Measurements from ENCODE around the gene SCN2B. TPM values are rescaled to one million over a fixed set of nuclear protein-coding genes. Genes with fewer than 3 reads are reported as not detected.
"Not testable (repeated sequence)": the region's sequence is repeated elsewhere in the genome, so short reads cannot be mapped to it uniquely, and the experiment has no call there.

SCN2B gene
- total RNA-seq, 1 donor from 2014 or later = 2.7 TPM

- ATAC-seq (no peak), DNase-seq (ENCODE audit: low spot score) (no peak)
- intact Hi-C loops (cut with DNase I) = no loop called here
Observed at GRCh38 chr11:118210323-118210722, 33.9 kb upstream of the SCN2B start.

- ATAC-seq (no peak), DNase-seq (ENCODE audit: low spot score) (no peak)
- intact Hi-C loops (cut with DNase I) = loop anchor here (10.0 kb wide), 1 partner anchor 76 kb away; no protein-coding TSS in a partner anchor
Observed at GRCh38 chr11:118209033-118209432, 32.6 kb upstream of the SCN2B start.

GRCh38 chr11:118207079-118207478 is 30.6 kb upstream of the SCN2B start:
- intact Hi-C loops (cut with DNase I) = loop anchor here (10.0 kb wide), 1 partner anchor 78 kb away; no protein-coding TSS in a partner anchor
- ATAC-seq (no peak), DNase-seq (ENCODE audit: low spot score) (no peak)

GRCh38 chr11:118206391-118207031 is 30.1 kb upstream of the SCN2B start:
- DNase-seq (ENCODE audit: low spot score) (no peak), ATAC-seq (peak; percentile 66)
- intact Hi-C loops (cut with DNase I) = loop anchor here (10.0 kb wide), 1 partner anchor 78 kb away; no protein-coding TSS in a partner anchor

- ATAC-seq (no peak), DNase-seq (ENCODE audit: low spot score) (no peak)
- intact Hi-C loops (cut with DNase I) = loop anchor here (10.0 kb wide), 1 partner anchor 79 kb away; no protein-coding TSS in a partner anchor
Observed at GRCh38 chr11:118205606-118206378, 29.4 kb upstream of the SCN2B start.

- DNase-seq (ENCODE audit: low spot score) (no peak), ATAC-seq (no peak)
- intact Hi-C loops (cut with DNase I) = loop anchor here (10.0 kb wide), 1 partner anchor 82 kb away; no protein-coding TSS in a partner anchor
Observed at GRCh38 chr11:118202599-118203422, 26.4 kb upstream of the SCN2B start.

GRCh38 chr11:118201966-118202365 is 25.5 kb upstream of the SCN2B start:
- DNase-seq (ENCODE audit: low spot score) (no peak), ATAC-seq (no peak)
- intact Hi-C loops (cut with DNase I) = loop anchor here (10.0 kb wide), 1 partner anchor 83 kb away; no protein-coding TSS in a partner anchor

- no peak for DNase-seq (ENCODE audit: low spot score)
- intact Hi-C loops (cut with DNase I) = loop anchor here (10.0 kb wide), 1 partner anchor 84 kb away; no protein-coding TSS in a partner anchor
- no peak for ATAC-seq
Observed at GRCh38 chr11:118200901-118201680, 24.7 kb upstream of the SCN2B start.

GRCh38 chr11:118200497-118200896 is 24.1 kb upstream of the SCN2B start:
- DNase-seq (ENCODE audit: low spot score) (no peak), ATAC-seq (no peak)
- intact Hi-C loops (cut with DNase I) = loop anchor here (10.0 kb wide), 1 partner anchor 84 kb away; no protein-coding TSS in a partner anchor

GRCh38 chr11:118199135-118199534 is 22.7 kb upstream of the SCN2B start:
- no peak for ATAC-seq
- intact Hi-C loops (cut with DNase I) = no loop called here
- DNase-seq (ENCODE audit: low spot score) = no peak

GRCh38 chr11:118198370-118198769 is 21.9 kb upstream of the SCN2B start:
- intact Hi-C loops (cut with DNase I) = no loop called here
- peak; percentile 71 for ATAC-seq
- peak; percentile 85 for DNase-seq (ENCODE audit: low spot score)

GRCh38 chr11:118194835-118195627 is 18.6 kb upstream of the SCN2B start:
- DNase-seq (ENCODE audit: low spot score) = peak; percentile 78
- peak; percentile 97 for ATAC-seq
- intact Hi-C loops (cut with DNase I) = no loop called here

GRCh38 chr11:118193910-118194566 is 17.6 kb upstream of the SCN2B start:
- no peak for DNase-seq (ENCODE audit: low spot score)
- intact Hi-C loops (cut with DNase I) = no loop called here
- ATAC-seq = no peak

GRCh38 chr11:118192817-118193216 is 16.4 kb upstream of the SCN2B start:
- intact Hi-C loops (cut with DNase I); ATAC-seq: not testable (repeated sequence)

GRCh38 chr11:118190942-118191506 is 14.6 kb upstream of the SCN2B start:
- intact Hi-C loops (cut with DNase I); DNase-seq (ENCODE audit: low spot score); ATAC-seq: not testable (repeated sequence)

More at GRCh38 chr11:118192817-118193216, 16.4 kb upstream of the SCN2B start:
- not testable (repeated sequence) for DNase-seq (ENCODE audit: low spot score)

- intact Hi-C loops (cut with DNase I) = no loop called here
- DNase-seq (ENCODE audit: low spot score) (no peak), ATAC-seq (no peak)
Observed at GRCh38 chr11:118186346-118187107, 10.1 kb upstream of the SCN2B start.

All from sciatic nerve (tissue), 2 donors.